ENCODE results near the gene PRODH2.

PRODH2 gene

DNA sequence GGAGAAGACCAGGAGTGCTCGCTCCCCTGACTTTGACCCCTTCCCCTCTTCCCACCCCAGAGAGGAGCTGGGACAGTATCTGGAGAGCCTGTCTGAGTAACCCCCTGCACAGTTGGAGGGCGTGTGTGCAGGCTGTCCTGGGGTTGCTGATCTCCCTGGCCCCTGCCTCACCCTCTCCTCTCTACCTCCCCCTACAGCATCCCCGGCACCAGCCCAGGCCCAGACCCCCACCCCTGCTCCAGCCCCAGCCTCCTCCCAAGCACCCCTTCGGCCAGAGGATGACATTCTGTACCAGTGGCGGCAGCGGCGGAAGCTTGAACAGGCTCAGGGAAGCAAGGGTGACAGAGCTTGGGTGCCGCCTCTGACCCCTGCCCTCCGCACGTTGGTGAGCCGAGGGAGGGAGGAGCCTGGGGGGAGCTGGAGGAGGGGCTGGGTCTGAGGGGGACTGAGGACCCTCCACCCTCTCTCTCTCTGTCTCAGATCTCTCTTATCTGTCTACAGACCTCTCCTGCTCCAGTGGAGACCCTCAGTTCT lies 46.0 kb downstream of the PRODH2 start:
- TF ChIP-seq, protein P1, sequence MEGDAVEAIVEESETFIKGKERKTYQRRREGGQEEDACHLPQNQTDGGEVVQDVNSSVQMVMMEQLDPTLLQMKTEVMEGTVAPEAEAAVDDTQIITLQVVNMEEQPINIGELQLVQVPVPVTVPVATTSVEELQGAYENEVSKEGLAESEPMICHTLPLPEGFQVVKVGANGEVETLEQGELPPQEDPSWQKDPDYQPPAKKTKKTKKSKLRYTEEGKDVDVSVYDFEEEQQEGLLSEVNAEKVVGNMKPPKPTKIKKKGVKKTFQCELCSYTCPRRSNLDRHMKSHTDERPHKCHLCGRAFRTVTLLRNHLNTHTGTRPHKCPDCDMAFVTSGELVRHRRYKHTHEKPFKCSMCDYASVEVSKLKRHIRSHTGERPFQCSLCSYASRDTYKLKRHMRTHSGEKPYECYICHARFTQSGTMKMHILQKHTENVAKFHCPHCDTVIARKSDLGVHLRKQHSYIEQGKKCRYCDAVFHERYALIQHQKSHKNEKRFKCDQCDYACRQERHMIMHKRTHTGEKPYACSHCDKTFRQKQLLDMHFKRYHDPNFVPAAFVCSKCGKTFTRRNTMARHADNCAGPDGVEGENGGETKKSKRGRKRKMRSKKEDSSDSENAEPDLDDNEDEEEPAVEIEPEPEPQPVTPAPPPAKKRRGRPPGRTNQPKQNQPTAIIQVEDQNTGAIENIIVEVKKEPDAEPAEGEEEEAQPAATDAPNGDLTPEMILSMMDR (conservative IDR thresholded peaks at IDR 0.05): no peak
- TF ChIP-seq ZFX (IDR thresholded peaks at IDR 0.05): no peak
- H3K27ac ChIP-seq: no peak overlapping the region

DNA sequence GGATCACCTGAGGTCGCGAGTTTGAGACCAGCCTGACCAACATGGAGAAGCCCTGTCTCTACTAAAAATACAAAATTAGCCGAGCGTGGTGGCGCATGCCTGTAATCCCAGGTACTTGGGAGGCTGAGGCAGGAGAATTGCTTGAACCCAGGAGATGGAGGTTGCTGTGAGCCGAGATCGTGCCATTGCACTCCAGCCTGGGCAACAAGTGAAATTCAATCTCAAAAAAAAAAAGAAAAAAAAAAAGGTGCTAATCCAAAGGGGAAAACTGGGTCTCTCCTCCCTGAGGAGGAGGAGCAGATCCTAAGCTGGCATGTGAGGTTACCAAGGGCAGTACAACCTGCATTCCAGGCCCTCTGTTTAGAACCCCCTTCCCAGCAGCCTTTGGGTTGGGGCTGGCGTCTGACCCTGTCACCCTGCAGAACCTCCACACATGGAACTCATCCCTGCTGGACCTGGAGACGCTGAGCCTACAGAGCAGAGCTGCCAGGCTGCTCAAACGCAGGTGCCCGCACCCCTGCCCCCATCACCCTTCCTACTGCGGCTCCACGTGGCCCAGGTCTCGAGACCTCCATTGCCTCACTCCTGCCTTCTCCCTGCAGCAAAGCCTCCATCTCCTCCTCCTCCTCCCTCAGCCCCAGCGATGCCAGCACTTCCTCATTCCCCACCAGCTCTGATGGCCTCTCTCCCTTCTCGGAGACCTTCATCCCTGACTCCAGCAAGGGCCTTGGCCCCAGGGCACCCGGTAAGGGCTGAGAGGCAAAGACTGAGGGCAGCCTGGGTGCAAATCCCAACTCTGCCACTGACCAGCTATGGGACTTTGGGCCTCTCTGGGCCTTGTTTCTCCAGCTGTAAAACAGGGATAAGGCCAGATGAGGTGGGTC lies 48.0 kb downstream of the PRODH2 start:
- TF ChIP-seq, protein P1 (conservative IDR thresholded peaks at IDR 0.05): no peak
- TF ChIP-seq ZFX (IDR thresholded peaks at IDR 0.05): no peak
- no peak overlapping the region for H3K27ac ChIP-seq

DNA sequence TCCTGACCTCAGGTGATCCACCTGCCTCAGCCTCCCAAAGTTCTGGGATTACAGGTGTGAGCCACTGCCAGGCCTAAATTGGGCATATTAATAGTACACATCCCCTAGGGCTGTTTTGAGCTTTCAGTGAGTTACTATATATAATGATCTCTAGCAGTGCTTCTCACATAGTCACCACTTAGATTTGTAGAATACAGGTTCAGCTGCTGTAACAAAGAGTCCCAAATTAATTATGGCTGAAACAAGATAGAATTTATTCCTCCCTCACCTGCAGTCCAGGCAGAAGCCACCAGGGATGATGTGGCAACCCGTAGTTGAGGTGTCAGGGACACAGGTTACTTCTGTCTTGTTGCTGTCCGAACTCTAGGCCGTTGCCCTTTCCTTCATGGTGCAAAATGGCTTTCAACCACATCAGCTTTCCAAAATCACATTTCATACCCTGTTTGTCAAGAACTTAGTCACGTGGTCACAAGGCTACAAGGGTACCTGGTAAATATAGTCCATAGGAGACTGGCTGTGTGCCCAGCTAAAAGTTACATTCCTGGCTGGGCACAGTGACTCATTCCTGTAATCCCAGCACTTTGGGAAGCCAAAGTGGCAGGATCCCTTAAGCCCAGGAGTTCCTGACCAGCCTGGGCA lies 51.8 kb downstream of the PRODH2 start:
- TF ChIP-seq ZFX (IDR thresholded peaks at IDR 0.05): no peak
- no peak overlapping the region for H3K27ac ChIP-seq

DNA sequence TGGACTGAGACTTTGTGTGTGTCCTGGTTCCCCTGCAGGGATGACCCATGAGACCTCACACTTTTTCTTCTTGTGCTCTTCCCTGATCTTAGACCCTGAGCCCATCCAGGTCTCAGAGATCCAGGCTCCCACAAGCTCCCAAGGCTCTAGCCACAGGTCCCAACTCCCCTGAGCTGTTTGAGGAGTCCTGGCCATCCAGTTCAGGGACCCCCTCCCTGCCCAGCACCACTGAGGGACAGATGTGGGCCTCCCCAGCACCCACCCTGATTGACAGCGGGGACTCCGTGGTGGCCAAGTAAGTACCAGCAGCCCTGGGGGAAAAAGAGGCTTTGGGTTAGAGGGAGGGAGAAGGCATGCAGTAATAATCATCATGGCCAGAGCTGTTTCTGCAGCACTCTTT lies 52.9 kb downstream of the PRODH2 start:
- no peak overlapping the region for H3K27ac ChIP-seq
- TF ChIP-seq, protein P1 (conservative IDR thresholded peaks at IDR 0.05): no peak
- TF ChIP-seq ZFX (IDR thresholded peaks at IDR 0.05): no peak

DNA sequence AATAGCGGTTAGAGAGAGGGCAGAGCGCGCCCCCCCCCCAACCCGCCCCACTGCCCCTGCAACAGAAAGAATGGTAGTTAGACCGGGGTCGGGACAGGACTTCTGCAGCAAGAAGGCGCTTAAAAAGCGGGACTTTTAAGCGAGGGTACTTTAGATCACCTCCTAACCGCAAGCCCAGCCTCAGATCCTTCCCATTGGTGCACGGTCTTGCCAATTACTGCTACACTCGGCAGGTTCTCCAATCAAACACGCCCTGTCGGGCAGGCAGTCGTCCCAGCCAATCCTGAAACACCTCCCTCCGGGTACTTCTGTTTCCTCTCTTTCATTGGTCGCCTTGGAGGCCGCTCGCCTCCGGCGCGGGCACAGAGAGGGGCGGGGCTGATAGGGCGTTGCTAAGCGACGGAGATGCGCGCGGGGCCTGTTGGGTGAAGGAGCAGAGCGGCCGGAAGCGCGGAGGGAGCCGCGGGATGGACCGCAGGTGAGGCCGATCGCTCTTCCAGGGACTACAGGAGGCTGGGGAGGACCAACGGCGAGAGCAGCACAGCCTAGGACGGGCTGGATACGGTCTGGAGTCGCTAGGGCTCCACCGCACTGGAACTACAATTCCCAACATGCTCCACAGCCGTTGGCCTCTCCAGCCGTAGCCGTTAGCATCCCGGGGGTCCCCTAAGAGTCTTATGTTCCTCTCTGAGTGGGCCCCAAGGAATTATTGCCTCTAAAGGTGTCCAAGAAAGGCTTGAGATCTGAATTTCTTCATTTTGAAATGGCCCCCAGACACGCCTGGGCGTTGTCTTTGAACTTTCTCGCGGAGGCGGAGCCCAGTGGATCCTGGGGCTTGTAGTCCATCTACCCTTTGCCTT lies 54.7 kb downstream of the PRODH2 start, which contains the start of gene PROSER3:
Gene PROSER3, plus strand, starts transcription at position 428 of the 860 bp plus-strand sequence. Its CDS starts 40 bp downstream, at position 468.
- peak within 1 kb of the TSS; percentile 87 for H3K27ac ChIP-seq
- TF ChIP-seq, protein P1 (conservative IDR thresholded peaks at IDR 0.05): no peak
- TF ChIP-seq ZFX (IDR thresholded peaks at IDR 0.05): peak; percentile 35; the same call in 1 of the 2 replicates

DNA sequence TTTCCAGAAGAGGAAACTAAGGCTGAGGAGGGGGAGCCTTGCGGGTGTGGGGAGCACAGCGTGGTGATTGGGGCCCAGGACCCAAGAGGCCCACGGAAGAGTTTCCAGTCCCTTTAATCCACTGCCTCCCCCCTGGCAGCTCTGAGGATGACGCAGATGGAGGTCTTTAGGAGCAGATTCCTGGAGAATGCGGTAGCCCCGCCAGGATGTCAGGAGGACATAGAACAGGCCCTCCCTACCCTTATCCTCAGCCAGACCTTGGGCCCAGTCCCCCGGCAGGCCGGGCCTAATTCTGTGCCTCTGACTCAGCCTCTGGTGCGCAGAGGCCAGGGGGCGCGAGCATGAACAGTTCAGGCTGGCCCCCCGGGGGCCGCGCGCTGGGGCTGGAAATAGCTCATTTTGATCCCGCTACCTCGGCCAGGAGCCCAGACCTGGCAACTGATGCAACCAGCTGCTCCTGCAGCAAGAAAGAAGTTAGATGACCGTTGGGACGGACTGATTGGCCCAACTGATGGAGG lies 55.4 kb downstream of the PRODH2 start:
- TF ChIP-seq, protein P1 (conservative IDR thresholded peaks at IDR 0.05): no peak
- no peak for TF ChIP-seq ZFX (IDR thresholded peaks at IDR 0.05)
- peak overlapping the region; percentile 87 for H3K27ac ChIP-seq

All from C4-2B (cell line).